Activated naive CD4-positive, alpha-beta T cell treated with anti-CD3 and anti-CD28 coated beads, Interleukin-2, amount 10 ng/mL, durations not matched to agents 7 days and 5 days (primary cell): Measurements from ENCODE around the gene DYNLT2B.
"Not testable (repeated sequence)": the region's sequence is repeated elsewhere in the genome, so short reads cannot be mapped to it uniquely, and the experiment has no call there.

ENCODE experiments used
- CTCF ChIA-PET: fragments of 350-600 bp; sonication (Branson Sonifier 250); formaldehyde crosslinking; loops from one replicate; lab custom pipeline; 2021; ENCODE audit warnings: antibody characterized with exemption; lab: Charles Lee
- DNase-seq: peaks from one replicate; pipeline ENCODE4 v3.0.0-alpha.2; 2020
- H3K27ac Mint-ChIP-seq: one replicate; pipeline ENCODE4 v1.8.0; 2021; ENCODE audit warnings: mild to moderate bottlenecking, moderate library complexity, mixed read lengths
- H3K27me3 Mint-ChIP-seq: one replicate; pipeline ENCODE4 v1.8.0; 2021; ENCODE audit warnings: mild to moderate bottlenecking, mixed read lengths
- H3K36me3 Mint-ChIP-seq: one replicate; pipeline ENCODE4 v1.8.0; 2021; ENCODE audit warnings: mixed read lengths
- H3K4me1 Mint-ChIP-seq: one replicate; pipeline ENCODE4 v1.8.0; 2021; ENCODE audit warnings: mixed read lengths
- H3K4me3 Mint-ChIP-seq: one replicate; pipeline ENCODE4 v1.8.0; 2021; ENCODE audit warnings: mild to moderate bottlenecking, moderate library complexity, mixed read lengths
- H3K9me3 Mint-ChIP-seq: one replicate; pipeline ENCODE4 v1.8.0; 2021; ENCODE audit warnings: mixed read lengths

Gene DYNLT2B

DNA sequence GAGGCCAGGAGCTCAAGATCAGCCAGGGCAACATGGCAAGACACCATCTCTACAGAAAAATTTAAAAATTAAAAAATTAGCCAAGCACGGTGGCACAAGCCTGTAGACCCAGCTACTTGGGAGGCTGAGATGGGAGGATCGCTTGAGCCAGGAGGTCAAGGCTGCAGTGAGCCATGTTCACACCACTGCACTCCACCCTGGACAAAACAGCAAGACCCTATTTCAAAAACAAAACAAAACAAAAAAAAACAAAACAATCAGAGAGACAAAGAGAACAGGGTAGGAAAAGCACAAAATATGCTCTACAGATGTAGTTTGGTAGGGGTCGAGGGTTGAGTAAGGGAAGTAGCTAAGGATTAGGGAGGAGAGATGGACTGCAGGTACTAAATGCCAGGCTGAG is 3.4 kb downstream of the DYNLT2B start:
- H3K4me1 Mint-ChIP-seq, result peaks cover 19% of the 10 kb centered on the region
- CTCF ChIA-PET, result no interaction called here
- H3K27ac Mint-ChIP-seq, result peak overlapping the region; percentile 81
- H3K4me3 Mint-ChIP-seq, result peak overlapping the region; percentile 46
- no peaks in the 10 kb centered on the region for H3K9me3 Mint-ChIP-seq
- DNase-seq, result no peak
- no peaks in the 10 kb centered on the region for H3K27me3 Mint-ChIP-seq
- peaks cover 12% of the 10 kb centered on the region for H3K36me3 Mint-ChIP-seq

DNA sequence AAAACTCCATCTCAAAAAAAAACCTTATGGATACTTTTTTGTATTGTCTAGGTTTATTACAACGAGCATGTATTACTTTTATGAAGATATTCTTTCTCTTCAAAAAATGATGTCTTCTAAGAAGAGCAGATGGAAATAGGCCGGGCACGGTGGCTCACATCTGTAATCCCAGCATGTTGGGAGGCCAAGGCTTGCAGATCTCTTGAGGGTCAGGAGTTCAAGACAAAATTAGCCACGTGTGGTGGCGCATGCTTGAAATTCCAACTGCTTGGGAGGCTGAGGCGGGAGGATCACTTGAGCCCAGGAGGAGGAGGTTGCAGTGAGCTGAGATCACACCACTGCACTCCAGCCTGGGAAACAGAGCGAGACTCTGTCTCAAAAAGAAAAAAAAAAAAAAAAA is 4.0 kb downstream of the DYNLT2B start:
- Mint-ChIP-seq H3K4me1 (peaks cover 14% of the 10 kb centered on the region), H3K36me3 (peaks cover 12% of the 10 kb centered on the region)
- H3K27ac Mint-ChIP-seq, DNase-seq, H3K27me3 Mint-ChIP-seq, H3K9me3 Mint-ChIP-seq, H3K4me3 Mint-ChIP-seq, CTCF ChIA-PET: not testable (repeated sequence)

DNA sequence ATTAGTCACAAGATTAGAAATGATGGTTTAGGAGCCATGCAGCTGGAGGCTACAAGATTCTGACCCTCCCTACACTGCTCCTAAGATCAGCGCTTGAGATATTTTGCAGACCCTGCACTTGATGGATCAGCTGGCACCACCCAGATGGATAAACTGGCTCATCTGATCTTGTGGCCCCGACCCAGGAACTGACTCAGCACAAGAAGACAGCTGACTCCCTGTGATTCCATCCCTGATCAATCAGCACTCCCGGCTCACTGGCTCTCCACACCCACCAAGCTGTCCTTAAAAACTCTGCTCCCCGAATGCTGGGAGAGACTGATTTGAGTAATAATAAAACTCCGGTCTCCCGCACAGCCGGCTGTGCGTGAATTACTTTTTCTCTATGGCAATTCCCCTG is 15.1 kb downstream of the DYNLT2B start:
- not testable (repeated sequence) for DNase-seq, H3K27me3 Mint-ChIP-seq, H3K4me3 Mint-ChIP-seq, H3K27ac Mint-ChIP-seq, H3K4me1 Mint-ChIP-seq, H3K9me3 Mint-ChIP-seq
- peaks cover 19% of the 10 kb centered on the region for H3K36me3 Mint-ChIP-seq
- CTCF ChIA-PET, result interaction anchor here (1.3 kb wide), 1 partner anchor 9 kb away, joined by 4 read pairs; no protein-coding TSS in a partner anchor

DNA sequence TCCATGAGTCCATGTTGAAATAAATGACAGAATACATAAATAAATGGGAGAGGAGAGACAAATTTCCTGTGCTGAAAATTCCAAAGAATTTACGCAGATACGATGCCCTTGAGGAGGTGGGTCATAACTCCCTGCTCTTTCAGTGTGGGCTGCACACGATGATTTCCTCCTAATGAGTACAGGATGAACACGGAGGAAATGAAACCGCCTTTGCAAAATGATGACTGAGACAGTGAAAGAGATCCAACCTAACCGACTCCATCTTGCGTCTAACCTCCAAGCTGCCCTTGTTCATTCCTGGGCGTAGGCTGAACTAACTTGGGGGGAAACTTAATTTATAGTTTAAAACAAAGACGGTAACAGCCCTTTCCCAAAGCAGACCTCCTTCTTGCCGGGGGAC is 15.5 kb downstream of the DYNLT2B start:
- DNase-seq, H3K4me3 Mint-ChIP-seq, CTCF ChIA-PET, H3K27me3 Mint-ChIP-seq, H3K27ac Mint-ChIP-seq, H3K4me1 Mint-ChIP-seq, H3K9me3 Mint-ChIP-seq: not testable (repeated sequence)
- H3K36me3 Mint-ChIP-seq, result peaks cover 19% of the 10 kb centered on the region

DNA sequence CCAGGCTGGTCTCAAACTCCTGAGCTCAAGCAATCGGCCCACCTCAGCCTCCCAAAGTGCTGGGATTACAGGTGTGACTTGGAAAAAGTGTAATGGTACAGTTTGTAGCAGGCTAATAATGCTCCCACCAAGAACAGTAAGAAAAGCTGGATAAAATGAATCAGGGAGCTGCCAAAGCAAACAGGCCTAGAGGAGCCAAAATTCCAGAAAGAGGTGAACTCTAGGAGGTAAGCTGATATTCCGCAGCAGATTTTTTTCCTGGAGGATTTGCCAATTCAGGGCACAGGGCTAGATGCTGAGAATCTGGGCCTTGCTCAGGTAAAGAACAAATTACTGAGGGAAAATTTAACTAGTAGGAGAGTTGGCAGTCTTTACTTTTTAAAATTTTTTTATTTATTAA is 19.5 kb downstream of the DYNLT2B start:
- CTCF ChIA-PET, result interaction anchor here (1.3 kb wide), 1 partner anchor 224 kb away, joined by 3 read pairs; no protein-coding TSS in a partner anchor
- Mint-ChIP-seq H3K27ac (no peak overlapping the region), H3K9me3 (no peaks in the 10 kb centered on the region), H3K27me3 (no peaks in the 10 kb centered on the region), H3K4me3 (no peak overlapping the region), H3K4me1 (peaks cover 4% of the 10 kb centered on the region), H3K36me3 (peaks cover 21% of the 10 kb centered on the region)
- no peak for DNase-seq

DNA sequence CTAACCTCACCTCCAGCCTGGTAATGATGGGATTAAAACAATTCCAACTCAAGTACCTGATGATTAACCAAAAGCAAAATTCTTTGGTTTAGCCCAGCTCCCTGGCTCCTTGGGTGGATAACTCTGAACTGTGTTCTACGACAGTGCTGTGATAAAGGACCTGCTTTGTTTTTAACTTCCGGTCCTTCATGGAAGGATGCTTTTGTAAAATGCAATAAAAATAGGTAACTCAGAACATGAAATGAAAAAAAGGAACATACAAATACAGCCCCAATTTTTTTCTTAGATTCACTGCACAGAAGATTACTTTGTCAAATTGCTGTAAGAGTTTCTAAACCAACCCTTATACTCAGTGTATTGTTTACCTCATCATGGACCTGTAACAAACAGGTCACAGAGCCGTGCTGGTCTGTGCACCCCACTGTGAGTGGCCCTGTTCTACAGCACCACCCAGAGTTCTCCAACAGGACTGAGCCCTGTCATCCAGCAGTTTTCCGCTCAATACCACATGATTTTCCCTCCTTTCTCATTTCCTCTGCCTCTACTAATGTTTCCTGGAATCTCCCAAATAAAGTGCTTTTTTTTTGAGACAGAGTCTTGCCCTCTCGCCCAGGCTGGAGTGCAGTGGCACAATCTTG is 25.6 kb downstream of the DYNLT2B start:
- no peak overlapping the region for H3K27ac Mint-ChIP-seq
- CTCF ChIA-PET, result no interaction called here

DNA sequence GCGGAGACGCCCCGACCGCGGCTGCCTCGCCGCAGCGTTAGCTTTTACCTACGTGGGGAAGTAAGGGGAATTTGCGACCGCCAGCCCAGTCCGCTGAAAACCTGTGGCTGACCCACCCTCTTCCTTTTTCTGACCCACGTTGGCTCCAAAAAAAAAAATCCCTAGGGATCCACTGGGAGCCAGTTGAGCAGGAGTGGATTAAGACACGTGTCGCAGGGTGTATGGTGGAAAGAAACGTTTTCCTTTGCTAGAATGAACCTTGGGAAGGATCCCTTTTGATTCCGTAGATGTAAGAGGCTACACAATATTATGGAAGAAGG is 29.9 kb downstream of the DYNLT2B start:
- CTCF ChIA-PET, result no interaction called here
- no peaks in the 10 kb centered on the region for H3K9me3 Mint-ChIP-seq
- H3K27me3 Mint-ChIP-seq, result no peaks in the 10 kb centered on the region
- peaks cover 48% of the 10 kb centered on the region for H3K4me1 Mint-ChIP-seq
- no peak for DNase-seq
- peaks cover 25% of the 10 kb centered on the region for H3K36me3 Mint-ChIP-seq
- H3K27ac Mint-ChIP-seq, result peak overlapping the region; percentile 94
- H3K4me3 Mint-ChIP-seq, result peak overlapping the region; percentile 98

More for the DNA sequence above, 25.6 kb downstream of the DYNLT2B start:
- no peaks in the 10 kb centered on the region for H3K27me3 Mint-ChIP-seq
- H3K36me3 Mint-ChIP-seq, result peaks cover 12% of the 10 kb centered on the region
- no peak for DNase-seq
- peaks cover 11% of the 10 kb centered on the region for H3K4me1 Mint-ChIP-seq
- H3K4me3 Mint-ChIP-seq, result no peak overlapping the region
- no peaks in the 10 kb centered on the region for H3K9me3 Mint-ChIP-seq

DNA sequence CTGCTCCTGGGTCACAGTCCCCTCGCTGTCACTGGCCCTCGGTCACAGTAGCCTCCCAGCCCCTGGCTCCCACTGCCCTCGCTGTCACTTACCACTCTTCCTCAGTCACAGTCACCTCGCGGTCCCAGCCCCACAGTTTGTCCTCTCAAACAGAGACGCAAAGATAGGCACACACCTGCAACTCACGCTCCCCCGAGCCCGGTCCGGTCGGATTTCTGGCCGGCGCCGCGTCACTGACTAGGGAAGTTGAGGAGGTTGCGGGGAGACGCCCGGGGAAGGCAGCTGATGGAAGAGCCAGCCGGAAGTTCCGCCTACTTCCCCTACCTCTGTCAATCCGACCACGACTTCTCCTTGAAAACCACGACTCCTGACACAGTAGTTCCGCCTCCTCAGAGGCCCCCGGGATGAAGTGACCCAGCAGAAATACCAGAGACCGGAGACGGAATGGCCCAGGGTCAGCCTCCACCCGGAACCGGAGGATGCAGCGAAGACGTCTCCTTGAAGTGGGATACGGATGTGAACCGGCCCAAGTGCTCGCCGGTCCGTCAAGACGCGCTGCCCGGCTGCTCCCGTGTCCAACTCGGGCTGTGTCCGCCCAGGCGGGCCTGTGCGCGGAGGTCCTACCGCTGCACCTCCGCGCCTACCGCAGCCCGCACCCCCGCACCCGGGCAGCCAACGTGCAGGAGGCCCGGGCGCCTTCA is 30.4 kb downstream of the DYNLT2B start, which contains the start of gene PCYT1A:
PCYT1A (minus strand) TSS at position 287 of the 701 bp plus-strand sequence. CDS start 17,195 bp downstream, outside the sequence.
- H3K36me3 Mint-ChIP-seq, result peaks cover 25% of the 10 kb centered on the region
- peaks cover 48% of the 10 kb centered on the region for H3K4me1 Mint-ChIP-seq
- CTCF ChIA-PET, result no interaction called here
- peak within 1 kb of the TSS; percentile 98 for H3K4me3 Mint-ChIP-seq
- H3K27me3 Mint-ChIP-seq, result no peaks in the 10 kb centered on the region
- H3K9me3 Mint-ChIP-seq, result no peaks in the 10 kb centered on the region
- peak; percentile 87 for DNase-seq
- H3K27ac Mint-ChIP-seq, result peak within 1 kb of the TSS; percentile 94

DNA sequence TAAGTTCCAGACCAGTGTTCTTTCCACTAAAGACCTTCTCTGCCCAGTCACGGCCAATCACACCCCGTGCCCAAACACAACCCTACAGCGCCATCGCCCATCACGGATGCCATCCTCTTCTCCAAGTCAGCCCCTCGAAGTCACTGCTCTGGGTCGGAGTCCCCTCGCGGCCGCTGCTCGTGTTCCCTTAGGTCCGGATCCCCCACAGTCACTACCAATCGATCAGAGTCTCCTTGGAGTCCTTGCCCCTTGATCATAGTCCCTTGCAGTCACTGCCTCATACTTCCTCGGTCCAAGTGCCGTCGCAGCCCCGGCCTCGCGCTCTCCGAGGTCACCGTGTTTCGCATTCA is 31.0 kb downstream of the DYNLT2B start:
- peak; percentile 49 for DNase-seq
- peaks cover 51% of the 10 kb centered on the region for H3K4me1 Mint-ChIP-seq
- peak overlapping the region; percentile 94 for H3K27ac Mint-ChIP-seq
- peak overlapping the region; percentile 98 for H3K4me3 Mint-ChIP-seq
- H3K36me3 Mint-ChIP-seq, result peaks cover 28% of the 10 kb centered on the region
- CTCF ChIA-PET, result no interaction called here
- no peaks in the 10 kb centered on the region for H3K9me3 Mint-ChIP-seq
- no peaks in the 10 kb centered on the region for H3K27me3 Mint-ChIP-seq

DNA sequence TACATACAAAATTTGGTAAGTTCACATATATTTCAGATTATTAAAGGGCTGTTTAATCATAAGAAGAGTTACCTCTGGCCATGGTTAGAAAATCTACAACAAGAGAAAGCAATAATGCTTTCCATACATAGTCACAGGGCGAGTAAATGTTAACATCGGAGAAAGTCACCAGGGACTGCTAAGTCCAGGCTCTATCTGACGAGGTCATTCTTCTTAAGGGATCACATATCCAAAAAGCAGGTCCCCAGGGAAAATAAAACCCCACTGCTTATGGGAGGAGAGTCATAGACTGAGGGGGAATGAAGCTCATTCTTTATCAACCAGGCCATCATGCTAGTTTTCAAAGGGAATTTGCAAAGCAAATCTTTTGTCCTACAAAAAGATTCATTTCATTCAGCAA is 33.6 kb downstream of the DYNLT2B start:
- Mint-ChIP-seq H3K4me3 (no peak overlapping the region), H3K4me1 (peaks cover 73% of the 10 kb centered on the region), H3K9me3 (no peaks in the 10 kb centered on the region)

DNA sequence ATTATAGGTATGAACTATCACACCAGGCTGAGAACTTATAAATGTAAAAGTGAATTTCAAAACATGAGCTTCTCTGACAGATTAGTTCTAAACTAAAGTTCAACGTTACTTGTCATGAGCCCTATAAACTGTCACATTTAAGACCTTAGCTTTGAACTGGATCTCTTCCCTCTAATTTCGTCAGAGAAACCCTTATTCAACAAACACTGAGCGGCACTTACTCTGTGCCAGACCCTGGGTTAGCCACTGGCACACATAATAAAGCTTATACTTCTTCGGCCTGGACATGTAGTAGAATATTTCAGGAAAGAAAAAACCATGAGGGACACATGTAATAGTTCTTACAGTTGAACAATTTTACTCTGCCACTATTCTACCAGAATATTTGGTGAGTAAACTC is 36.1 kb downstream of the DYNLT2B start:
- CTCF ChIA-PET, result interaction anchor here (1.1 kb wide), 1 partner anchor 242 kb away, joined by 3 read pairs; no protein-coding TSS in a partner anchor
- Mint-ChIP-seq H3K27ac (no peak overlapping the region), H3K36me3 (peaks cover 37% of the 10 kb centered on the region), H3K9me3 (no peaks in the 10 kb centered on the region), H3K4me1 (peaks cover 80% of the 10 kb centered on the region), H3K27me3 (no peaks in the 10 kb centered on the region), H3K4me3 (no peak overlapping the region)
- no peak for DNase-seq

More for the DNA sequence above, 33.6 kb downstream of the DYNLT2B start:
- CTCF ChIA-PET, result no interaction called here
- Mint-ChIP-seq H3K36me3 (peaks cover 32% of the 10 kb centered on the region), H3K27me3 (no peaks in the 10 kb centered on the region), H3K27ac (no peak overlapping the region)
- no peak for DNase-seq

DNA sequence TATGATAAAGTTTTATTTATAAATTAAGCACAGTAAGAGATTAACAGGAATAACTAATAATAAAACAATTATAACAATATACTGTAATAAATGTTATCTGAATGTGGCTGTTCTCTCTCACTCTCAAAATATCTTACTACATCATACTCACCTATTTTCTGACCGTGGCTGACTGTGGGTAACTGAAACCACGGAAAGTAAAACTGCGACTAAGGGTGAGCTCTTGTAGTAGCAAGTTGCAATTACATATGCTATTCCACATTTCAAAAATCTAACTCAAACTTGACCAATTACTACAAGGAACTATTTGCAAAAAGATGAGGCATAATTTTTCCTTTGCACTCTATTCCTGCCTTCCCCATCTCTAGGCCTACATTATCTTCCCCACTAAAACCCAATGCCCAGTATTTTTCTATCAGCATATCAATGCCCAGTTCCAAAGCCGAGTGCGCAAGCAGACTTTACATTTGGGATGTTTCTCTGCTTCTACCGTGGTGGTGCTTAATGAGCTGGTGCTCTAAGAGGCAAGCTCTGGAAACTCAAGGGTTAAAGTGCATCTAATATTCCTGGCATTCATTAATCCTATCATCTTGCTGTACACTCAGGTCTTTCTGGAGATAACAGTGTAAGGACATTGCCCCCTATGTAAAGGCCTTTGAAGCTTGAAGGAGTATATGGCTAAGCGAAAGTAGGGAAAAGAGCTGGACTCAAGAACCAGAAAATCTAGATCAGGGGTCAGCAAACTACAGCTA is 37.2 kb downstream of the DYNLT2B start:
- Mint-ChIP-seq H3K4me1 (peaks cover 74% of the 10 kb centered on the region), H3K9me3 (no peaks in the 10 kb centered on the region), H3K27me3 (no peaks in the 10 kb centered on the region), H3K4me3 (no peak overlapping the region), H3K27ac (peak overlapping the region; percentile 3), H3K36me3 (peaks cover 33% of the 10 kb centered on the region)
- CTCF ChIA-PET, result interaction anchor here (1.1 kb wide), 1 partner anchor 243 kb away, joined by 3 read pairs; no protein-coding TSS in a partner anchor
- DNase-seq, result peak; percentile 54

DNA sequence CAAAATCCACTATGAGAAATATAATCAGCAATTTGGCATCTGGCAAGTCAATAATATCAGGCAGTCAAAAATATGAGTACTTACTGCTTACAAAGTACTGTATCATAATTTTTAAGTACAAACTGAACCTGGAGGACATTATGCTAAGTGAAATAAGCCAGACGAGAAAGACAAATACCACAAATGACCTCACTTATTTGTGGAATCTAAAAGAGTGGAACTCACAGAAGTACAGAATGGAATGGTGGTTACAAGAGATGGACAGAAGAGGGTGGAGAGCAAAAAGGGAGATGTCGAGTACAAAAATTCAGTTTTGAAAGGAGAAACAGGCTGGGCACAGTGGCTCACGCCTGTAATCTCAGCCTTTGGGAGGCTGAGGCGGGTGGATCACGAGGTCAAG is 42.9 kb downstream of the DYNLT2B start:
- CTCF ChIA-PET, result interaction anchor here (0.6 kb wide), 1 partner anchor 132 kb away, joined by 3 read pairs; no protein-coding TSS in a partner anchor
- Mint-ChIP-seq H3K4me3 (peak overlapping the region; percentile 57), H3K9me3 (no peaks in the 10 kb centered on the region), H3K4me1 (peaks cover 72% of the 10 kb centered on the region), H3K27me3 (no peaks in the 10 kb centered on the region), H3K27ac (peak overlapping the region; percentile 92), H3K36me3 (peaks cover 47% of the 10 kb centered on the region)
- no peak for DNase-seq

DNA sequence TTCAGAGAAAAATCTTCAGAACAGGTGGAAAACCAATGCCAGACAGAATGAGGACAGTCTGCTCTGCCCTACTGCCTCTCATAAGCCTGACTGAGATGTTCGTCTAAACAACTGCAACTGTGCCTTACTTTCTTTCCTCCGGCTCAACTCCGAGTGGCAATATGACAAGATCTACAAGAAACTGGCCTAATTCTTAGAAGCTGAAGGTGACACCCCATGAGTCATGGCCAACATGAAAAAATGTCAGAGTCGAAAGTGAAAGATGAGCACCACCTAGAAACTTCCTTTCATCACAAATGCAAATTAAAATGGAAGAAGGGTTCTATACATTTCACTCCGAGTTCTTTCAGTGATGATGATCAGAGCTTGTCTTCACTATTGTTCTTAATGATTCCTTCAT is 43.5 kb downstream of the DYNLT2B start:
- peaks cover 71% of the 10 kb centered on the region for H3K4me1 Mint-ChIP-seq

More for the DNA sequence above, 43.5 kb downstream of the DYNLT2B start:
- peak overlapping the region; percentile 92 for H3K27ac Mint-ChIP-seq
- H3K36me3 Mint-ChIP-seq, result peaks cover 49% of the 10 kb centered on the region
- H3K27me3 Mint-ChIP-seq, result no peaks in the 10 kb centered on the region
- DNase-seq, result peak; percentile 81
- H3K9me3 Mint-ChIP-seq, result no peaks in the 10 kb centered on the region
- CTCF ChIA-PET, result interaction anchor here (0.6 kb wide), 1 partner anchor 133 kb away, joined by 3 read pairs; no protein-coding TSS in a partner anchor
- peak overlapping the region; percentile 57 for H3K4me3 Mint-ChIP-seq
